ENCODE data around the gene NMRAL1.
A peak's percentile ranks its signal among the peaks of the same experiment; 100 is the strongest.

The NMRAL1 gene

GRCh38 chr16:4505356-4506147 is 31.1 kb upstream of the NMRAL1 start:
- no peak for DNase-seq (ENCODE audit: low spot score)

GRCh38 chr16:4501071-4501478 is 26.6 kb upstream of the NMRAL1 start:
- DNase-seq (ENCODE audit: low spot score), result peak; percentile 54

DNA sequence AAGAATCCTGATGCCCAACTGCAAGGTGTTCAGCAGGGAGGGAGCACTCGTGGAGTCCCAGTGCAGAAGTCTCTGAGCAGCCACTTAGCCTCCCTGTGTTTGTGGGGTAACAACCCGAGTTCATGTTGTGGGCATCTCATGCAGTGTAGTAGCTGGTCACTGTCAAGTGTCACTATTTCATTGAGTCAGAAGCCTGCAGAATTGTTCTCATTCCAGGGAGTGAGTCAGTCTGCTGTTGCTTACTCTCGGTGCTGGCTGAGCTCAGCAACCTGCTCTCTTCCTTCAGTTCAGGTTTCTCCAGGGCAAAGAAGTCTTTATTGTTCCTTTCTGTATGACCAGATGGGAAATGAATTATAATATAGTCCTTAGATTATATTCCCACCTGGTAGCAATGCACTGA is 25.8 kb upstream of the NMRAL1 start:
- DNase-seq (ENCODE audit: low spot score), result peak; percentile 93

- DNase-seq (ENCODE audit: low spot score), result no peak
These were observed 24.8 kb upstream of the NMRAL1 start for GRCh38 chr16:4499196-4499555.

- DNase-seq (ENCODE audit: low spot score), result no peak
These were observed 24.2 kb upstream of the NMRAL1 start for GRCh38 chr16:4498546-4499195.

GRCh38 chr16:4496305-4496704 is 21.9 kb upstream of the NMRAL1 start:
- no peak for DNase-seq (ENCODE audit: low spot score)

- no peak for DNase-seq (ENCODE audit: low spot score)
These were observed 21.3 kb upstream of the NMRAL1 start for GRCh38 chr16:4495766-4496165.

DNA sequence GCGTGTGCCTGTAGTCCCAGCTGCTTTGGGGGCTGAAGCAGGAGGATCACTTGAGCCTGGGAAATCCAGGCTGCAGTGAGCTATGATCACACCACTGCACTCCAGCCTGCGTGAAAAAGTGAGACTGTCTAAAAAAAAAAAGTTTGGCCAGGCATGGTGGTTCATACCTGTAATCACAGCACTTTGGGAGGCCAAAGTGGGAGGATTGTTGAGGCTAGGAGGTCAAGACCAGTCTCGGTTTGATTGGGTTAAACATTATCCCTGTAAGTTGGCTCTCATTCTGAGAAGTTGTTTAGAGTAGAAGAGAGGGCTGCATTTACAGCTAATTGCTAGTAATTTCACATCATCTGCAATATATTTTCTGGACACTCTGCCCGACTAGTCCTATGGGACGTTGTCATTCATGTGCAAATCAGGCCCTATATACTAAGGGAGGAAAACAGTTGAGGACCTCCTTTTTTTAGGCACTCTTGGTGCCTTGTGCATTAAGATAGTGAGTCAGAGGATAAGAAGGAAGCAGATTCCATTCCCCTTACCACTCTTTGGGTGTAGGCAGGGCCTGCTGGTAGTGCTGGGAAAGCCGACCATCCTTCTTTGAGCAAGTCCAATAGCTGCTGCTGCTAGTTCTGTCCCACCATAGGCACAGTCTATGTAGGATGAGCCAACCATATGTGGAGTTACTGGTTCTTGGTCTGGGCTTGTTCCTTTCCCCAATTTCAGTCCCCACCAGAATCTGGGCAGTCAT is 20.5 kb upstream of the NMRAL1 start:
- DNase-seq (ENCODE audit: low spot score), result peak; percentile 68

DNA sequence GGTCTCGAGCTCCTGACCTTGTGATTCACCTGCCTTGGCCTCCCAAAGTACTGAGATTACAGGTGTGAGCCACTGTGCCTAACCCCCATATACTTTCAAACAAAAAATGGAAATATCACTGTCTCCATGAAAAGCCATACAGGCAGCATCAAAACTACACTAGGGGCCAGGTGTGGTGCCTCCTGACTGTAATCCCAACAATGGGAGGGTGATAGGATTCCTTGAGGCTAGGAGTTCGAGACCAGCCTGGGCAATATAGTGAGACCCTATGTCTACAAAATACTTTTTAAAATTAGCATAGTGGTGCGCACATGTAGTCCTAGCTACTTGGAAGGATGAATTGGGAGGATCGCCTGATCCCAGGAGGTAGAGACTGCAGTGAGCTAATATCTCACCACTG is 17.5 kb upstream of the NMRAL1 start:
- DNase-seq (ENCODE audit: low spot score), result no peak

DNA sequence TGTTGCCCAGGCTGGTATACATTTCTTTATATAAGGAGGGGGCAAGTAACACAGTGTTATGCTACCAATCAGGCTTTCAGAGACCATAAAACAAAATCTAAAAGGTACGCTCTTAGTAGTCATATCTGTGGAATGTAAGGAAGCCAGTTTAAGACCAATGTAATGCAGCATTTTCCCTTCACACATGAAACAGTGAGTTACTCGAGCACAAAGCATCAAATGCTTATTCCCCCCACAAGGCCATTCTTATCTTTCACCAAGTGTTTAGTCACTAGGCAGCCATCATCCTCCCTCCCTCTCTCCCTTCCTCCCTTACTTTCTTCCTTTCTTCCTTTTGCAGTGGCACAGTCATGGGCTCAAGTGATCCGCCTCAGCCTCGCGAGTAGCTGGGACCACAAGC is 14.6 kb upstream of the NMRAL1 start:
- peak; percentile 57 for DNase-seq (ENCODE audit: low spot score)

DNA sequence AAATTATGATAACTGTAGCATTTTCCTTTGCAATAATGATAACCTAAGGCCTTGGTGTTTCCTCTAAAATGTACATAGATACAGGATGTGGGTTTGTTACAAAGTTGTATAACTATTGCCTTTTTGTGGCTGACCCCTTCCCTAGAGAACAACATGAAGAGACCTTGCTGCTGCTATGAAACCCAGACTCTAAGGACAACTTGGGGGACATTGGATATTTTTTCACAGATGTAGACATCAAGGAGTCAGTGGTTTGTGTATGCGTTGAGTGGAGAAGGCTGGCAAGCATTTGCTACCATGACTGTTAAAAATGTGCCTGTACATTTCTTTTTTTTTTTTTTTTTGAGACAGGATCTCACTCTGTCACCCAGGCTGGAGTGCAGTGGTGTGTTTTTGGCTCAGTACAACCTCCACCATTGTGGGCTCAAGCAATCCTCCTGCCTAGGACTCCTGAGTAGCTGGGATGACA is 14.1 kb upstream of the NMRAL1 start:
- no peak for DNase-seq (ENCODE audit: low spot score)

GRCh38 chr16:4487955-4488498 is 13.6 kb upstream of the NMRAL1 start:
- DNase-seq (ENCODE audit: low spot score), result peak; percentile 50

DNA sequence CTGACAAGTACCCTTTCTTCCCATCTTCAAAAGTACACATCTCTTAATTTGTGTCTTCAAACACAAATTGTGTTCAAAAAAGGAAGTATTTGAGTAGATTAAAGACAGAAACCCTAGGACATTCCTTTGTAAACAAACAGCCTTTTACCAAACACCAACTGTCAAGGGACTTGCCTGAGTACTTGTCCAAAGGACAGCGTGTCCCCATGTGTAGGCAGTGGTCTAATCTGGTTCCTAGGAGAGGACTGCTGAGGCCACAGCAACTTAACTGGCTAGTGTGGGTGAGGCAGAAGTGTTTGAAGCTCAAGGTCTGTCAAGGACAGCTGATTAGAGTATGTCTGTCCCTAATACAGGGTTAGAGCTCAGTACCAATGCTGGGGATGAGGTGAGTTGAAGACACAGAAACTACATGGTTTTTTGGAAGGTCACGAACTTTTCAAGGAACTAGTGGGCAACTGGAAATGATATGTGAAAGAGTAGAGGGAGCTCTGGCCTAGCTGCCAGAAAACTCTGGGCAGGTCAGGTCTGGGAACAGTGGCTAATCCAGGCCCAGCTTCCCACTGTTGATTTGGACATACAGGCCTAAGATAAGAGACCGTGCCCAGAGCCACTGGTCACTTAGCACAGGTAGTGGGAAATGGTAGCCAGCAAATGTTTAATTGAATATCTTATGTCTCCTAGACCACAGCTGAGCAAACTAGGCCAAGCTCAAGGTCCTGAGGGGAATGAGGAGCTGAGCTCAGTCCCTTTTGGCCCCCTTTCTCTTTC is 11.9 kb upstream of the NMRAL1 start:
- DNase-seq (ENCODE audit: low spot score), result no peak

DNA sequence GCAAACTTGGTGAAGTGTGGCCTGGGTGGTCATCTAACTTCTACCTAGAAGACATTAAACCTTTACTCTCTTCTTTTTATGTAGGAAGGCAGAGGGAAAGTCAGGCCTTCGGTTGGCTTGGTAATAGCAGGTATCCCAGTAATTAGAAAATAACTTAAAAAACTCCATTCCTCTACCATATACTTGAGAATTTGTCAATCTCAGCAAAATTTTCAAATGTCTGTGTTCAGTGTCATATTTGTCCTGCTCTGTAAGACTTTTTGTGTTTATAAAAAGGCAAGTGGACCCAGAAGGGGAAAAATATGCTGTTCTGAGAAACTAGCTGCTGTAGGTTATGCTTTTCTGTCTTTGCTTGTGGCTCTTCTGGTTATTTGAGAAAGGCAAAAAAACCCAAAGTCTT is 7.5 kb upstream of the NMRAL1 start:
- no peak for DNase-seq (ENCODE audit: low spot score)

DNA sequence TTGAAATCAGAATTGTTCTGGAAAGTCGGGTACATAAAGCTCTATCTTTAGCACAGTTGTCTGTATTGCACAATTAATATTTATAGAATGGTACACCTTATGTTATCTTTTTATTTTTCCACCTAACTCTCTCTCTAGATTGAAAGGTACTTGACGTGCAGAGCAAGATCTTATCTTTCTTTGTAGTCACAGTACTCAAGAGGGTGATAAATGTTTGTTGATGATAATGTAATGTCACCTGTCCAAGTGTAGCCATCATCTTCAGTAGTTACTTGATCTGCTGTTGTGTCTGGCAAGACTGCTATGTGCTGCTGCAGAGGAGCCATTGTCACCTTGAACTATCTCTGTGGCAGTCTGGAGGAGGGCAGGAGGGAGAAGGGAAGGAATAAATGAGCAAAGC is 7.1 kb upstream of the NMRAL1 start:
- DNase-seq (ENCODE audit: low spot score), result no peak

DNA sequence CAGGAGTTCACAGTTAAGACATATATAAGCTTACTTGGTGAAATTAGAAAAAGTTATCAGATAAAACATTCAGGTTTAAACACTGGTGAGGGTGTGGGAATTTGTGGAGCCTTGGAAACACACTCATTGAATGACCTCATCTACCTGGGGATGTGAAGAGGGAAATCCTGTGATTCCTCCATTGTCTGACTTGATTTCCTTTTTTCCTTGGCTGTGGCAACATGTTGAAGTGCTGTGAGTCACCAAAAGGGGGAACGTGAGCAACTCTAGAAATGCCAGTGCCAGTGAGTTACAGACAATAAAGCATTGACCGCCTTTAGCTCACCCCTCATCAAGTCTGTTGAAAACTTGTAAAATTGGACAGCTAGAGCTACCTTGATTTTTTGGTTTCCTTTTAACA is 3.5 kb upstream of the NMRAL1 start:
- DNase-seq (ENCODE audit: low spot score), result no peak

DNA sequence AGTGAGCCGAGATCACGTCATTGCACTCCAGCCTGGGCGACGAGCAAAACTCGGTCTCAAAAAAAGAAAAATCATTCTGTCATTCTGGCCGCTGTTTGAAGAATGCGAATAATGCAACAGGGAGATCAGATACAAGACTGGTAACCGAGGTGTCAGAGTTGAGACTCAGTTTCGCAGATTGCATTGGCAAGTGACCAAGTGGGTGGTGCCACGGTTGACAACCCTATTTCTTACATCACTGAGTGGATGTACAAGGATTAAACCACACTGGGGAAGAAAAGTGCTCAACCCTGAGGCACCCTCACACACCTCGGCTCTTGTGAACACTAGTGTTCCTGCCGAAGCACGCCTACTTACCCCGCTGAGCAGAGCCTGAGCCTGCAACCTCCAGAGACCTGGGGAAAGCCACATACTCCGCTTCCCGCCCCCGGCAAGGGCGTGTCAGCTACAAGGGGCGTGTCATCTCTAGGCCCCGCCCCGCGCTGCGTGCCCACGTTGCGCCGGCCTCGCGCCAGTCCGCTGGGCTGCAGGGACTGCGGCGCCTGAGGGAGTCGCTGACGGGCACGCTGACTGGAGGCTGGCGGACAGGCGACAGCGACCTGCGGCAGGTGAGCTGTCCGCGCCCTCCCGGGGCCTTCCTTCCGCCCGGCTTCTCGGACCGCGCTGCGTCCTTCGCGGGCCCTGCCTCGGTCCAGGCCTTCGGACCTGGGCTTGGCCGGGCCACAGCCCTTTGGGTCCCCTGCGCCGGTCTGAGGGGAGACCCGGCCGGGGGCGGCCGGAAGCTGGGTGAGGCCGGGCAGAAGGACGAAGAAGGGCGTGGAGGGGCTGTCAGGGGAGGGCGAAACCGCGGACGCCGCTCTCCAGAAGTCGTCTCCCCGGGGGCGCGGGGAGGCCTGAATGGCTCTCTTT is 1.7 kb upstream of the NMRAL1 start, which contains the start of gene HMOX2:
Gene HMOX2, plus strand, starts transcription at position 519 of the 909 bp plus-strand sequence. CDS start 29,127 bp downstream, outside the sequence.
- peak; percentile 98 for DNase-seq (ENCODE audit: low spot score)

DNA sequence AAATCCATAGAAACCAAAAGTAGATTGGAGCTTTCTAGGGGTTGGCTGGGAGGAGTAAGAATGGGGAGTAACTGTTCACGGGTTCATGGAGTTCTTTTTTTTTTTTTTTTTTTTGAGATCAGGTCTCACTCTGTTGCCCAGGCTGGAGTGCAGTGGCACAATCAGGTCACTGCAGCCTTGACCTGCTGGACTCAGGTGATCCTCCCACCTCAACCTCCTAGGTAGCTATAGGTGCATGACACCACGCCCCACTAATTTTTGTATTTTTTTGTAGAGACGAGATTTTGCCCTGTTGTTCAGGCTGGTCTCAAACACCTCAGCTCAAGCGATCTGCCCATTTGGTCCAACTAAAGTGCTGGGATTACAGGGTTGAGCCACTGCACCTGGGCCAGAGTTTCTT is 1.5 kb downstream of the NMRAL1 start:
- DNase-seq (ENCODE audit: low spot score), result no peak

DNA sequence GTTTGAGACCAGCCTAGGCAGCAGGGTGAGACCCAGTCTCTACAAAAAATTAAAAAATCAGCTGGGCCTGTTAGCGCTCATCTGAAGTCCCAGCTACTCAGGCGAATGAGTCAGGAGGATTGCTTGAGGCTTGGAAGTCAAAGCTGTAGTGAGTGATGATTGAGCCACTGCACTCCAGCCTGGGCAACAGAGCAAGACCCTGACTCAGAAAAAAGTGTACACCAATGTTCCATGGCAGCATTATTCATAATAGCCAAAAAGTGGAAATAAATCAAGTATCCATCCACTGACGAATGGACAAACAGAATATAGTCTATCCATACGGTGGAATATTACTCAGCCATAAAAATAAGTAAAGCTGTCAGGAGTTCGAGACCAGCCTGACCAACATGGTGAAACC is 2.6 kb downstream of the NMRAL1 start:
- no peak for DNase-seq (ENCODE audit: low spot score)

DNA sequence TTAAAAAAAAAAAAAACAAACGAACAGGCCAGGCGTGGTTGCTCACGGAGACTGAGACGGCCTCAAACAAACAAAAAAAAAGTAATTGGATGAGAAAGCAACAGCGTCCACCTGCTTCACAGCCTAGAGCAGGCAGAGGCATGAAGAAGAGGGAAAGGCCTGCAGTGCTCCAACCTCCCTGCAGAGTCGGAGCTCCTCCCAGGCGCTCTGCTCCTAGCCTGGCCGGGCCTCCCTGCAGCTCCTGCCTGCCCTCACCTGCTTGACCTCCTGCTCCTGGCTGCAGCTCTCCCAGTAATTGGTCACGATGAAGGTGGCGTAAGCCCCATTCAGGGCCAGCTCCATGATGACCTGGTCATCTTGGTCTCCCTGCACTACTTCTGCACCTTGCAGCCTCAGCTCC is 5.5 kb downstream of the NMRAL1 start:
- DNase-seq (ENCODE audit: low spot score), result no peak

DNA sequence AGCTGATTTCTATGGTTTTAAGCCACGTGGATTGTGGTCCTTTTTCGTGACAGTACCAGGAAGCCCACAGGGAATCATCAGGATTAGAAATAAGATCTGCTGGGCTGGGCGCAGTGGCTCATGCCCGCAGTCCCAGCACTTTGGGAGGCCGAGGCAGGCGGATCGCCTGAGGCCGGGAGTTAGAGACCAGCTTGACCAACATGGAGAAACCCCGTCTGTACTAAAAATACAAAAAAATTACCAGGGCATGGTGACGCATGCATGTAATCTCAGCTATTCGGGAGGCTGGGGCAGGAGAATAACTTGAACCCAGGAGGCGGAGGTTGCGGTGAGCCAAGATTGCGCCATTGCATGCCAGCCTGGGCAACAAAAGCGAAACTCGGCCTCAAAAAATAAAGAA is 6.5 kb downstream of the NMRAL1 start:
- DNase-seq (ENCODE audit: low spot score), result no peak

Measured in AG20443 (cell line).